HG02759 (cell line): Measurements from ENCODE around the gene HES2.
"Not testable (repeated sequence)": the region's sequence is repeated elsewhere in the genome, so short reads cannot be mapped to it uniquely, and the experiment has no call there.

ENCODE experiments used
- ATAC-seq: cut with Tn5 transposase; IDR thresholded peaks from one replicate; pipeline ENCODE4 v1.9.1; 2021; ENCODE audit warnings: mild to moderate bottlenecking, moderate library complexity; ENCODE audit not compliant: unreplicated experiment

The HES2 gene

DNA sequence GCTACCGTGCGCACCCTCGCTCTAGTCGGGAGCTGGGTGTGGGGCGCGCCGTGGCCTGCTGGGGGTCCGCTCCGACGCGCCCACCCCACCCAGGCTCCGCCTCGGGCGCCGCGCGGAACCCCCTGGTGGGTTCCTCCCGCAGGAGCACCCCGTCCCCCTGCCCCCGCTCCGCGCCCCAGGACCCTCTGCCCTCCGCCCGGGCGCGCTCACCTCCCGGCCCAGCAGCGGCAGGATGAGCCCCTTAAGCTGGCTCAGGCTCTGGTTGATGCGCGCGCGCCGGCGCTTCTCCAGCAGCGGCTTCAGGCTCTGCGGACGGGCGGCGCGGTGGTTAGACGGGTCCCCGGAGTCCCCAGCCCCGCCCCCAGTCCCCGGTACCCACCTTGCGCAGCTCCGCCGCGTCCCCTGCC lies 319 bp downstream of the HES2 start:
- no peak for ATAC-seq

DNA sequence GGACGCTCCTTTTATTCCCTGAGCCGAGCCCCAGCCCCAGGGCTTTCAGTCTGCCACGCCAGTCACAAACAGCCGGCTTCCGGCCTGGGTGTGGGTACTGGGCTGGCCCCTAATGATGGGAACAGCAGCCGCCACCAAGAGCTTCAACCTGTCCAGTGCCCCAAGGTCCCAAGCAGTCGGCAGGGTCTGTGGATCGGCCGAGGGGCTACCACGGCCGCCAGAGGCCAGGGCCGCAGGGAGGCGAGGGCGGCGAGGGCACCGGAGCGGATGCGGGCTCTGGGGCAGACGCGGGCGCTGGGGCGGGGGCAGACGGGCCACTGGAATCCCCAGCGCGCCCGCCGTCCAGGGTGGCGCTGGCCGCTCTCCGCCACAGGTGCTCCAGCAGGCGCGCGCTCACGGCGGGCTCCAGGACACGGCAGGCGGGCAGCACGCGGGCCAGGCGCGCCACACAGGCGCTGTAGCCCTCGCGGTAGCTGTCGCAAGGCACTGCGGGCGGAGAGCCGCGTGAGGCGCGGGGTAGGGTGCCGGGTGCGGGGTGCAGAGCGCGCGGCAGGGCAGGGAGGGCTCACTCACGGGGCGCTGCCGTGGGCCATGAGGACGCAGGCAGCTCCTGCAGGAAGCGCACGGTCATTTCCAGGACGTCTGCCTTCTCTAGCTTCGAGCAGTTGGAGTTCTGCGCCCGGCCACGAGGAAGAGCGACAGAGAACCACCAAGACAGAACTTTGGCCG lies 887 bp downstream of the HES2 start:
- no peak for ATAC-seq

DNA sequence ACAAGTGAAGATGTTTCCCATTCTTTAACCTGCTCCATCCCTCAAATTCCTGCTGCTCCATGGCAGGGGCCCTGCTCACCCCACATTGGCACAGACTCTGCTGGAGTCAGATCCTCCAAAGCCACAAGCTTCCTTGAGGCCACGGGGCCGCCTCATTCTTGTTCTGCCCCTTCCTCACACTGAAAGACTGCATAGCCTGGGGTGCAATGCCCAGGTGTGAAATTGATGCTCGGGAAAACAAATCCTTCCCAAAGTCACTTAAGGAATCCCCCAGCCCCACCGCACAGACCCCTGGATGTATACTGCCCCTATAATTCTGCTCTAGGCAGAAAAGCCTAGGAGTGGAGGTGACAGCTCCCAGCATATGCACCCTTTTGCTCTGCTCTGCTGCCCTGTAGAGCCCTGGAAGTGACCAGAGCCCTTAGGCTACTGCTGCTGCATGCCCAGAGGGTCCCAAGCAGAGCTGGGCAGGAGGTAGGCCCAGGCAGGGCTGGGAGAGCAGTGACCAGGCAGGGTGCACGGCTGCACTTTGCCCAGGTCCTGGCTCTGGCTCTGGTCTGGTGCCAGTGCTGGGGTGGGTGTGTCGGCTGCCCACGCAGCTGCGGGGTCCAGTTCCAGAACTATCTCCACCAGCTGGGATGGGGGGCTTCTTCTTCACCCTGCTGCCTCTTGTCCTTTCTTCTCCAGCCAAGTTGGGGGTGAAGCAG lies 1.6 kb downstream of the HES2 start:
- ATAC-seq = no peak

DNA sequence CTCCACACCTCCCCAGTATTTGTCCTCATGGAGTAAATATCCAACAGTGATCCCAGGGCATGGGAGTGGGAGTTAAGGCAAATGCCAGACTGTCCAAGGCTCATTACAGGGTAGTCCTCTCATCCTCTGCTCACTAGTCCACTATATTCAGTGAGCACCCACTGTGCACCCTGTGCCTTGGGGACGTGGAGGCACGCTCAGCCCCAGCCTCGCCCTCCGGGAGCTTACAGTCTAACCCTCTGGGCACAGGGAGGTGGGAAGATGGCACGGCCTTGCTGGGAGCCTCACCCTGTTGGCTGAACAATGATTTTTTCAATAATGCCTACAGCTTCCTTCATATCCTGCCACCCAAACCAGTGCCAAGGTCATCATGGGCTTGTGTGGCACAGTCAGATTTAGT lies 2.8 kb downstream of the HES2 start:
- no peak for ATAC-seq

DNA sequence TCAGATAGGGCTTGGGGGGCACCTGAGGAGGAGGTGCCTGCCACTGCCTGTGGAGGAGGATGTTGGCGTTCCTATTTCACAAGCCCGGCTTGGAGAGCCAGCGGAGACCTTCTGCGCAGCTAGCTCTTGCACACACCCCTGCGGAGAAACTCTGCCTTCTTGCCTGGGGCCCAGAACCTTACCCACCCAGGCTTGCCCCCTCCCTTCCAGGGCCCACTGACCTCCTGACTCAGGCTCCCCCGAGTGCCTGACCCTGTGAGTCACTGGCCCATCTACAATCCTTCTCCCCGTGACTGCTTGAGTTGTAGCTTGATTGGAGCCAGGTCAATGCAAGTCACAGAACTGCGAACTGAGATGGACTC lies 3.4 kb downstream of the HES2 start:
- ATAC-seq = no peak

DNA sequence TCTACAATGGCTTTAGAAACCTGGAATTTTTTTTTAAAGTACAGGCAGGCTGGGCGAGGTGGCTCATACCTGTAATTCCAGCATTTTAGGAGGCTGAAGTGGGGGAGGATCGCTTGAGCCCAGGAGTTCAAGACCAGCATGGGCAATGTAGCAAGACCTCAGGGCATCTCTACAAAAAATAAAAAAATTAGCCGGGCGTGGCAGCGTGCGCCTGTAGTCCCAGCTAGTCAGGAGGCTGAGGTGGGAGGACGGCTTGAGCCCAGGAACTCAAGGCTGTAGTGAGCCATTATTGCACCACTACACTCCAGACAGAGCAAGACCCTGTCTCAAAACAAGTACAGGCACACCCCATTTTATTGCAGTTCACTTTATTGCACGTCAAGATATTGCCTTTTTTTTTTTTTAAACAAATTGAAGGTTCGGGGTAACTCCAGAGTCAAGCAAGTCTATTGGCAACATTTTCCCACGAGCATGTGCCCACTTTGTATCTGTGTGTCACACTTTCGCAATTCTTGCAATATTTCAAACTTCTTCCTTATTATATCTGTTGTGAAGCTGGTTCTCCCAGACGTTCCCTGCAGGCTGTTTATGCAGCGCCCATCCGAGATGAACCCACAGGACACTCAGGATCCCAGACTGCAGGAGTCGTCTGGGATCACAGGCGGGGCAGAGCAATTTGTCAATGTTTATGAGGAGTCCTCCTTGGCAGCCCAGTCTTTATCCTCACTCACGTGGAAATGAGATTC lies 4.7 kb downstream of the HES2 start:
- no peak for ATAC-seq

DNA sequence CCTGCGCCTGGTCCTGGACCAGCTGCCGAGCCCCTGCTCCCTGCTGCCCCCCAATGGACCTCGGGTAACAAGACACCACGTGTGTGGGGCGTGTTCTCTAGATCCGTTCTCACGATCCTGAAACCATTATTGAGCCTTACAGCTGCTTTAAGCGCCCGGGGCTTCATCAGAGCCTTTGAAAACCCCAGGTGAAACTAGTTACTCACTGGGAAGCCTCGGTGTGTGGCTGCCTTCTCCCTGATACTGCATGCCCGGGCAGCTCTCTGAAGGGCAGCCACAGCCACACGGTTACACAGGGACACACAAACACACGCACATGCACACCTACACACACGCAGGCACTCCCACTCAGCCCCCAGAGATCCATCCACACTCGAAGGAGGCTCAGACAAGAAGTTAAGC lies 5.3 kb downstream of the HES2 start:
- no peak for ATAC-seq

DNA sequence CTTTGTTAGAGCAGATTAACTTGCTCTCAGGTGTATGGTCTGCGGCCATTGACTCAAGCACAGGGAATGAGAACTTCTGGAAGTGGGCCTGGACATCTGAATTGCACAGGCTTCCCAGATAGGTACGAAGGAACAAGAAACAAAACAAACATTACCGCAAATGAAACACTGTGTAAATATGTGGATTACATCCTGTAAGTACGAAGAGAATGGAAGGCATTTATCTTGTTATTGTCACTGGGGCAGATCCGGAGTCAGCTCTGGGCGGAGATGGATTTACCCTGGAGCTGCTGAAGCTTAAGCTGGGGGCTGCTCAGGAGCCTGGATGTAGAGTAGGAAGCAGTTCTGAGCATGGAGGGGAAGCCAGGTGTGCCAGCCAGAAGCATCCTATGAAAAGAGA lies 6.8 kb downstream of the HES2 start:
- no peak for ATAC-seq

DNA sequence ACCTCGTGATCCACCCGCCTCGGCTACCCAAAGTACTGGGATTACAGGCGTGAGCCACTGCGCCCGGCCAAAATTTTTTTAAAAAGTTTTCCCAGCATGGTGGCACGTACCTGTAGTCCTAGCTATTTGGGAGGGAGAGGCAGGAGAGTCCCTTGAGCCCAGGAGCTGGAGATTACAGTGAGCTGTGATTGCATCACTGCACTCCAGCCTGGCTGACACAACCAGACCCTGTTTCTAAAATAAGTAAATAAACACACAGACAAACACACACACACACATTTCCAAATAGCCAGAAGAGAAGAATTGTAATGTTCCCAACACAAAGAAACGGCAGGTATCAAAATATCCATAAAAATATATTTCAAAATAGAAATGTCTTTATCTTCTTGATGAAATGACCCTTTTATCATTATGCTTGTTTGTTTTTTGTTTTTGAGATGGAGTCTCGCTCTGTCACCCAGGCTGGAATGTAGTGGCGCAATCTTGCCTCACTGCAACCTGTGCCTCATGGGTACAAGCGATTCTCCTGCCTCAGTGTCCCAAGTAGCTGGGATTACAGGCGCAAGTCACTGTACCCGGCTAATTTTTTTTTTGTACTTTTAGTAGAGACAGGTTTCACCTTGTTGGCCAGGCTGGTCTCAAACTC lies 9.3 kb downstream of the HES2 start:
- no peak for ATAC-seq

DNA sequence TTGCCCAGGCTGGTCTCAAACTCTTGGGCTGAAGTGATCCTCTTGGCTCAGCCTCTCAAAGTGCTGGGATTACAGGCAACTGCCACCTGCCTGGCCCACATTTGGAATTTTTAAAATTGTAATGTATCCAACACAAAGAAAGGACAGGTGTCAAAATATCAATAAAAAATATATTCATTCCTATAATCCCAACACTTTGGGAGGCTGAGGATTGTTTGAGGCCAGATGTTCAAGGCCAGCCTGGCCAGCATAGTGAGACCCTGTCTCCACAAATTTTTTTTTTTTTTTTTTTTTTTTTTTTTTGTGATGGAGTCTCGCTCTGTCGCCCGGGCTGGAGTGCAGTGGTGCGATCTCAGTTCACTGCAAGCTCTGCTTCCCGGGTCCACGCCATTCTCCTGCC lies 10.0 kb downstream of the HES2 start:
- ATAC-seq = no peak

DNA sequence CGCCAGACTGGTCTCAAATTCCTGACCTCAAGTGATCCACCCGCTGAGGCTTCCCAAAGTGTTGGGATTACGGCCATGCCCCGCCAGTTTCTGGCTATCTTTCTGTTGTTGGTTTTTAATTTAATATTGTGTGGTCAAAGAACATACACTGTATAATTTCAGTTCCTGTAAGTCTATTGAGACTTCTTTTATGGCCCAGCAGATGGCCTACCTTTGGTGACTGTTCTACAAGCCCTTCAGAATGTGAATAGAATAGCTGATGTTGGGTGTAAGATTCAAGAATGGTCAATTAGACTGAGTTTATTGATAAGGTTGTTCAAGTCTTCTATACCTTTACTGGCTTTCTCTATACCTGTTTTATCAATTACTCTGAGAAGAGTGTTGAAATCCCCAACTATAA lies 10.7 kb downstream of the HES2 start:
- no peak for ATAC-seq

DNA sequence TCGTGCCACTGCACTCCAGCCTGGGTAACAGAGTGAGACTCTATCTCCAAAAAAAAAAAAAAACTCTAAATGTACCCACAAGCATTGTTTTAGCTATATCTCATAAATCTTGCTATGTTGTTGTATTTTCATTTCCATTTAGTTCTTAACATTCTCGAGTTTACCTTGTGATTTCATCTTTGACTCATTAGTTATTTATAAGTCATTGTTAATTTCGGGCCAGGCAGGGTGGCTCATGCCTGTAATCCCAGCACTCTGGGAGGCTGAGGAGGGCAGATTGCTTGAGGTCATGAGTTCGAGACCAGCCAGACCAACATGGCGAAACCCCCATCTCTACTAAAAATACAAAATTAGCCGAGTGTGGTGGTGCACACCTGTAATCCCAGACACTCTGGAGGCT lies 11.7 kb downstream of the HES2 start:
- no peak for ATAC-seq

DNA sequence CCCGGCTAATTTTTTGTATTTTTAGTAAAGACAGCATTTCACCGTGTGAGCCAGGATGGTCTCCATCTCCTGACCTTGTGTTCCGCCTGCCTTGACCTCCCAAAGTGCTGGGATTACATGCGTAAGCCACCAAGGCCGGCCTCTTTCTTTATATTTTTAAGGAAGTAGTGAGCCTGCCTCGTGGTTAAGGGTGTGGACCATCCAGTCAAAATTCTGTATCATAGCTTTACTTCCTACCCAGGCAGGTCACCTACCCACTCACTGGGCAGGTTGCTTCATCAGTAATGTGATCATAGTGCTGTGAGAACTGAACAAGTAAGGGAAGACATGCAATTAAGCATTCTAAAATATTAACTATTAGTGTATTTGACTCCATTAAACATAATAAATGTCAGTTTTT lies 18.0 kb downstream of the HES2 start:
- ATAC-seq = no peak

DNA sequence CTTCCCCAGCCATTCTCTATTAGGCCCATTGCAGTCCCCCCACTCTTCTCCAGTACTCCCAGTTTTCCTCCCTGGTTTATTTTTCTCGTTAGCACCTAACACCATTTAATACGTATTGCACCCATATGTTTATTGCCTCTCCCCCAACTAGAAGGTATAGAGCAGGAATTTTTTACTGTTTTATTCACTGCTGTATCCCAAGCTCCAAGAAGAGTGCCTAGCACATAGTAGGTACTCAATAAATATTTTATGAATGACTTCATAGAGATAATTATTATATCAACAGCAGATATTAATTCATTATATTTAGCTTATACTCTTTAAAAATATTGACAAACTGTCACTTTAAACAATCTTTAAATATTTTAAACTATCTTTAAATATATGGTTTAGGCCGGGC lies 20.4 kb downstream of the HES2 start:
- ATAC-seq = no peak

DNA sequence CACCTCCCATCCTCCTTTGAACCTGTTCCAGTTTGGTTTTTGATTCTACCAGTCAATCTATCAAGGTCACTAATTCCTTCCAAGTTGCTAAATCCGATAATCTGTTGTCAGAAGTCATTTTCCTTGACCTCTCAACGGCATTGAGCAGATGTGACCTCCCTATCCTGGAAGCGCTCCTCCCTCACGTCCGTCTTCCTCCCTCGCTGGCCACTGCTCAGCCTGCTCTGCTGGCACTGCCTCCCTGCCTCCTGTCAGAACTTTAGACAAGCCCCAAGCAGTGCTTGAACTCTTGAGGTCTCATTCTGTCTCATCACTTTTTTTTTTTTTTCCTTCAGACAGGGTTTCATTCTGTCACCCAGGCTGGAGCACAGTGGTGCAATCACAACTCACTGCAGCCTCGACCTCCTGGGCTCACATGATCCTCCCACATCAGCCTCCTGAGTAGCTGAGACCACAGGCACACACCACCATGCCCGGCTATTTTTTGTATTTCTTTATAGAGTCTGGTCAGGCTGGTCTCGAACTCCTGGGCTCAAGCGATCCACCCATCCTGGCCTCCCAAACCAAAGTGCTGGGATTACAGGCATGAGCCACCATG lies 21.8 kb downstream of the HES2 start:
- ATAC-seq = no peak

DNA sequence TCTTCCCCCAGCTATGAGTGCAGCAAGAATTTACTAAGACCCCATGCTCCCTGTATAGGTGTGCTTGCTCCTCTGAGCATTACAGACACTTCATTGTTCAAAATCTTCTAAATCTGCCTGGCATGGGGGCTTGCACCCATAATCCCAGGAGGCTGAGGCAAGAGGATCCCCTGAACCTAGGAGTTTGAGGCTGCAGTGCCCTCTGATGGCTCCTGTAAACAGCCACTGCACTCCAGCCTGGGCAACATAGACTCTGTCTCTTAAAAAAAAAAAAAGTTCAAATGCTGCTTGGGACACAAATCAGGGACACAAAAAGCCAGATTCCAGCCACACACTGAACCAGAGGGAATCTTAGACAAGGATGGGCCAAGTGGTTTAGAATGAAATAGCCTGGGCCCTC lies 22.7 kb downstream of the HES2 start:
- ATAC-seq = no peak

DNA sequence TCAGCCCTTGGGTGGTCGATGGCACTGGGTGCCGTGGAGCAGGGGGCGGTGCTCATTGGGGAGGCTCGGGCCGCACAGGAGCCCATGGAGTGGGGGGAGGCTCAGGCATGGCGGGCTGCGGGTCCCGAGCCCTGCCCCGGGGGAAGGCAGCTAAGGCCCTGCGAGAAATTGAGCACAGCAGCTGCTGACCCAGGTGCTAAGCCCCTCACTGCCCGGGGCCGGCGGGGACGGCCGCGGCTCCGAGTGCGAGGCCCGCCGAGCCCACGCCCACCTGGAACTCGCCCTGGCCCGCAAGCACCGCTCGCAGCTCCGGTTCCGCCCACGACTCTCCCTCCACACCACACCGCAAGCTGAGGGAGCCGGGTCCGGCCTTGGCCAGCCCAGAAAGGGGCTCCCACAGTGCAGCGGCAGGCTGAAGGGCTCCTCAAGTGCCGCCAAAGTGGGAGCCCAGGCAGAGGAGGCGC lies 23.9 kb downstream of the HES2 start:
- ATAC-seq = not testable (repeated sequence)

DNA sequence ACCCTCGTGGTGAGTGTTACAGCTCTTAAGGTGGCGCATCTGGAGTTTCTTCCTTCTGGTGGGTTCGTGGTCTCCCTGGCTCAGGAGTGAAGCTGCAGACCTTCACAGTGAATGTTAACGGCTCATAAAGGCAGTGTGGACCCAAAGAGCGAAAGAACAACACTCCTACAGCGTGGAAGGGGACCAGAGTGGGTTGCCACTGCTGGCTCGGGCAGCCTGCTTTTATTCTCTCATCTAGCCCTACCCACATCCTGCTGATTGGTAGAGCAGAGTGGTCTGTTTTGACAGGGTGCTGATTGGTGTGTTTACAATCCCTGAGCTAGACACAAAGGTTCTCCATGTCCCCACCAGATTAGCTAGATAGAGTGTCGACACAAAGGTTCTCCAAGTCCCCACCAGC lies 24.6 kb downstream of the HES2 start:
- not testable (repeated sequence) for ATAC-seq

DNA sequence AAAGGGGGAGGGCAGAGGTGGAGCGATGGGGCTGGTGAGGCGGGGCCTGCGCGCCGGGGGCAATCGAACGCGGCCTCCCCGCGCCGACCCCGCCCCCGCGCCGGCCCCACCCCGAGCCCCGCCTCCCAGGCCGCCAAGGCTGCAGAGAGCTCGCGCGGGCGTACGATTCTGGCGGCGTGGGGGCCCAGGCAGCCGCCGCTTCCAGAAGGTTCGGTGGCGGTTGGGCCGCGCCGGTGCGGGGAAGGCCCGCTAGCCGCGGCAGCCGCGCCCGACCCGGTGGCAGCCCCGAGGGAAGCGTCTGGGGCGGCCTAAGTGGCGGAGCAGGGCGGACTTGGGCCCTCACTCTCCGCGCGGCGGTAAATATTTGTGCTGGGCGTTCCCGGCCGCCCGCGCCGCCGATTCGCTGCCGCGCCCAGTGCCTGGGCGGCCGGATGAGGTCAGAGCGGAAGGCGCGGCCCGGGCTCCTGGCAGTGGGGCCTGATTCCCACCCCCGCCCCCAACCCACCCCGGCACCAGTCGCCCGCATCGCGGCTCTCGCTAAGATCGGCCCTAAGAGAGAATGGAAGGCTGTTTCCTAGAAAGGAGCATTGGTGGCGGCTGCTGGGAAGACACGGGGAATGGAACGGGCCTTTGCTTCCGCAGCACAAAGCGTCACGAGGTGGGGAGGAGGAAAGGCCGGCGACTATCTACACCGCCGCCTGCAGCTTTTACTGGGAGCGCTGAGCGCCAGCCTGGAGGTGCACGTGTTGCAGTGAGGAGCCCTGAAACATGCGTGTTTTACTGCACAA lies 26.1 kb downstream of the HES2 start, which contains the start of gene ACOT7:
ACOT7 (minus strand) TSS at position 368 of the 788 bp plus-strand sequence. CDS start 368 bp downstream, outside the sequence.
- ATAC-seq = peak; percentile 82

DNA sequence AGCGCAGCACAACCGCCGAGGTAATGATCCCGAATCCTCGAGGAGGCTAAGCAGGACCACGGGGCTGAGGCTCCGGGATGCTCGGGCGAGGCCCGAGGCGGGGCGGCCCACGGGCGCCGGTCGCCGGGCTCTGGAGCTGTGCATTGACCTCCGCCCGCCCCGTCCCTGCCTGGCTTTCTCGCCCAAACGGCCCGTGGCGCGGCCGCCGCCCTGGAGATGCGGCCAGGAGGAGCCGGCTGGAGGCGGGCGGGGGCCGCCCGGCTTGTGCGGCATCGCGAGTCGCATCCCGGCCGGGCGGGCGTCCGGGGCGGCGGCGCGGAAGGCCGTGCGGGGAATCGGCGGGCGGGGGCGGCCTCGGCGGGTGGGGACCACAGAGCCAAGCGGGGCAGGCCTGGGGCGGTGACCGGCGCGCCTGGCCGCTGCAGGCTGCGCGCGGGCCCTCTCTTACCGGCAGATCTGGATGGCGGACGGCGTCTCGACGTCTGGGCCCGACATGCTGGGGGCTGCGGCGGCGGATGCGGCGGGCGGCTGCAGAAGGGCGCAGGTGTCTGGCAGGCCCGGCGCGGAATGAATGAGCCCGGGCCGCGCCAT lies 26.8 kb downstream of the HES2 start:
- peak; percentile 11 for ATAC-seq
